HG02938 (cell line): ENCODE measurements around the gene CCL4.
"Not testable (repeated sequence)": the region's sequence is repeated elsewhere in the genome, so short reads cannot be mapped to it uniquely, and the experiment has no call there.

Experiments used
- ATAC-seq: cut with Tn5 transposase; IDR thresholded peaks from one replicate; pipeline ENCODE4 v1.9.1; 2021; ENCODE audit warnings: mild to moderate bottlenecking, moderate library complexity; ENCODE audit not compliant: unreplicated experiment

CCL4 gene

DNA sequence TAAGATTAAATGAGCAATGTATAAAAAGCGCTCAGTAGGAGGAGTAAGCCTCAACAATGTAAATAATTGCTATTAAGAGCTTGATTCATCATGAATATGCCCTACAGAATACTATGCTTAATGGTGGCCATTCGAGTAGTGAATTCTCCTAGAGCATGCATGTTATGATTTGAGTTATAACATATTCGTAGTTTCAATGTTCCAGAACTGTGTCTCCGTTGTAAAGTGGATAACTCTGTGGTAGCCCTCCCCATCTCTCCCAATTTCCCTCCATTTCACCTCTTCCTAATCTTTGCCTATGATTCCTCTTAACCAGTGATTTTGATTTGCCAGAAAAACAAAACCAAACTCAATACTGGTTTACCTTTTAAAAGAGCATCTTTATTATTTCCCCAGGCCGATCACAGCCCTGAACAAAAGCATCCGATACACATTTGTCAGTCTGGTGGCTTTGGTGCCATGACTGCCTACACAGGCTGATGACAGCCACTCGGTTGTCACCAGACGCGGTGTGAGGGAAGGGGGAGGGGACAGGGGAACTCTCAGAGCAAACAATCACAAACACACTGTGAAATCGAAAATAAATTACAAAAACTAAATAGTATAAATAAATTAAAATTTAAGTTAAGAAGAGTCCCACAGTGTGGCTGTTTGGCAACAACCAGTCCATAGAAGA is 15.6 kb upstream of the CCL4 start:
- ATAC-seq, result not testable (repeated sequence)

DNA sequence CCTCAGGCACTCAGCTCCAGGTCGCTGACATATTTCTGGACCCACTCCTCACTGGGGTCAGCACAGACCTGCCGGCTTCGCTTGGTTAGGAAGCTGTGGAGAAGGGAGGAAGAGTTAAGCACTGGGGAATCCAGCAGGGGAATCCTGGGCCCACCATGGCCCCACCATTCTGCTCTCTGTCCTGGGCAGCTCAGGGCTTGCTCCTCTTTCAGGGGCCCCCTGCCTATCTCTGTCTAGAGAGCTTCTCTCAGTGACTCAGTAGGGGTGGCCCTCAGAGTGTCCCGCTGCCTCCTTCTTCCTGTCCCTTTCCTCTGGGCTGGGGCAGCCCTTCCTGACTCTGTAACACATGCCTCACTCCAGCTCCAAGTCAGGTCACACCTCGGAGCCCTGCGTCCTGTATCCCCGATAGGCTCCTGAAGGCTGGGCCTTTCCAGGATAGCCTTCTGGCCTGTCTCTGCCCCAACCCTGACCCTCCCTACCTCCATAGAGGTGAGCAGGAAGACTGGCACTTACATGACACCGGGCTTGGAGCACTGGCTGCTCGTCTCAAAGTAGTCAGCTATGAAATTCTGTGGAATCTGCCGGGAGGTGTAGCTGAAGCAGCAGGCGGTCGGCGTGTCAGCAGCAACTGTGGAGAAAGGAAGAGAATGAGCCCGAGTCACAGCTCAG is 14.8 kb upstream of the CCL4 start:
- ATAC-seq, result no peak

DNA sequence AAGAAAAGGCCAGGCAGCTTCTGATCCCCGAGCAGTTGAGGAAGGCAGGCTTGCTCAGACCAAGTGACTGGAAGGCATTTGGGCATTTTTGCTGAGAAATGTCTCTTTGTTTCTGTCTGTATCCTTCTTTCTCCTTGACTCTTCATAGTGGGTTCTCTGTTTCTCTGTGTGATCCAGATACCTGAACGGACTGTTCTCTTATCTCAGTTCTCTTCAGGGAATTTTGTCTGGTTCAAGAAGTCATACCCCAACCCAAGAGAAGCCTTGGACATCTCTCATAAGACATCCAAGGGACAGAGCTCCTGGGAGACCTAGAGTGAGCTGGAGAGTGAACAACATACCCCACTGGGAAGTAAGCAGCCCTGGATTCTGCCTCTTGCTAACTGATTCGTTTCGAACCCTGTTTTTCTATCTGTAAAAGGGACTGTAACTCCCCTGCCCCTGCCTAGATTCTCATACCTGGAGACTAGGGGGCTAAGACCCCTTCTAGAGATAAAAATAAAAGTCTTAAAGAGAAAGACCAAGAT is 14.2 kb upstream of the CCL4 start:
- no peak for ATAC-seq

DNA sequence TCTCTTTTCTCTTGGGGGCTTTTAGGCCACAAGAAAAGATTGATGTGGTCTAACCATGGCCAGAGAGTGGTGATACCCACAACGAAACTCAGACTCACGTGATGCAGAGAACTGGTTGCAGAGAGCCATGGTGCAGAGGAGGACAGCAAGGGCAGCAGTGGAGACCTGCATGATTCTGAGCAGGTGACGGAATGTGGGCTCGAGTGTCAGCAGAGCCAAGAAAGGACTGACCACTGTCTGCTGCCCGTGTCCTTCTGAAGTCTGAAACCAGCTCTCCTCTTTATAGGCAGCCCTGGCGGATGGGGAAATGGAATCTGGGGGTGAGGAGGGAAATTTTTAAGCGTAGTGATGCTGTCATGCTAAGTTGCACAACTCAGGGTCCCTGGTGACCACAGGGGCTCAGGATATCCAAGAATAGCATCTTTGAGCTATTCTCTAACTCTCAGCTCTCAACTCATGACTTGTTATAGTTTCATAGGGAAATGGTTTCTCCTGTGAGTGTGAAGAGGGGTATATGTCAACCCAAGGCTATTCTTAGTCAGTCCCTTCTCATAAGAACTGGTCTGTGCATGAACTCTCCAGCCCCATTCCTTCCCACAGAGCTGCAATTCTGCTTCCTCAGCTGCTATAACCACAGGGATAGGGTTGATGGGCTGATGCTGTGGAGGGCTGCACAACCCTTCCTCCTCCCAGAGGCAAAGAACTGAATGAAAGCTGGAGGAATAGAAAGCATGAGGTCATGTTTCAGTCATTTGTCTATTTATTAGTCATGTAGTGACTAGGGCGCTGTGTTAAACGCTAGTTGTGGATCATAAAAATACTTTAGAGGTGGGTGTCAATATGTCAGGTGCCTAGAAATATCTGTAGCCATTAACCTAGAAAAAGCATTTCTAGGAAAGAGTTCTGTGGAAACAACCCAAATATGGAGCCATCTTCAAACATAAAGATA is 13.5 kb upstream of the CCL4 start, which contains the start of gene CCL3:
Gene CCL3, minus strand, starts transcription at position 256 of the 949 bp plus-strand sequence. Its CDS starts 85 bp downstream, at position 171.
- ATAC-seq, result peak; percentile 67

DNA sequence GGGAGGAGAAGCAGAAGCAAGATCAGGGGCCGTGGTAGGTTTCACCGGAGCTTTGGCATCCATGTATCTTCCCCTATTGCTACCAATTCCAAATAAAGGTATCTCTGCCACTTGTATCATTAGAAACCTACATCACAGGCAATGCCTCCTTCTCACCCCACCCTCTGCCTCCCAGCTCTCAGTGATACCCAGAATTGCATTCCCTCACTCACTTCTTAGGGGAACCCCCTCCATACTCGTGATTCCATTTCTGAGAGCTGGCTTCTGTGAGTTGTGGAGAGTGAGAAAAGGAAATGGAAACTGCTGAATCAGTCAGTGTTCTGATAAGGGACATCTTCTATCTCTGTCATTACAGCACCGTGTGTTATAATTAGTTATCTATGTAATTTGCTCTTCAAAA is 11.4 kb upstream of the CCL4 start:
- no peak for ATAC-seq

DNA sequence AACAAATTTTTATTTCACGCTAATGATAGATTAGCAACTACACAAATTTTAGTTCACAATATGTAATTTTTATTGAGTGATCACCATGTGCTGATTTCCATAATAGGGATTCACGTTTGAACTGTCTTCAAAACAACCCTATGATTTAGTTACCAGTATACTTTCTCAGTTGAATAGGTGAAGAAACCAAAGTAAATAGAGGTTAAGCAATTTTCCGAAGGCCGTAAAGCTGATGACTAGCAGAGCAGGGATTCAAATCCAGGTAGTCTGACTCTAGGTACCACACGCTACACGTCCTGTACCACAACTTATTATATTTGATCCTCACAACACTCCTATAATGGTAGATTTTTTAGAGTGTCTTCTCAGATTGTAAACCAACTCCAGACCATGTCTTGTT is 10.9 kb upstream of the CCL4 start:
- not testable (repeated sequence) for ATAC-seq

DNA sequence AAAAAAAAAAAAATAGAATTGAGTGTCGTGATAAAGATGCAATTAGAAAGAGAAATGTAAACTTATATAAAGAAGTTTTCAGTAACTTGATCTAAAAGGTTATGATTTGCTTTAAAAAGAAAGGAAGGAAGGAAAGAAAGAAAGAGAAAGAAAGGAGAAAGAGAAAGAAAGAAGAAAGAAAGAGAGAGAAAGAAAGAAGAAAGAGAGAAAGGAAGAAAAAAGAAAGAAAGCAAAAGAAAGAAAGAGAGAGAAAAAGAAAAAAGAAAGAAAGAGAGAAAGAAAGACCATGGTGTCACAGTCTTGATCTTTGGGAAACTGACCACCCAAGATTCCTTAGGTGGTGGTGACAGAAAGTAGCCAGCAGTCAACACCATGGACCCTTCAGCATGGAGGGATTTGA is 9.4 kb upstream of the CCL4 start:
- no peak for ATAC-seq

DNA sequence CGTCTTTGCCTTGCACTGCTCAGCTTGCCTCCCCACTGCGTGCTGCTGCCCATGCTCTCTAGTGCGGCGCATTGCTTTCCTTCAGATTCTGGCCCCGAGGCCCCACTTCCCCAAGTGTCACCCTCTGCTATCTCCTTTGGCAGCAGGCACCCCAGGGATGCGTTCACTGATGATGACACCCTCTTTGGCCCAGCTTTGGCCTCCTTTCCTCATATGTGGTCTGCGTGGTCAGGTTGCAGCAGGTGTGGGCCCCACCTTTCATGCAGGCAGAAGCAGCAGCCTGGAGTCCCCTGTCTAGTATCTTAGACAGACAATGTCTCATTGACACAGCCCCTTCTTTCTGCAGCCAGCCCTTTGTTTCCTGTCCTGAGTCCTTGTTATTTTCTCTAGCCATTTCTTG is 8.9 kb upstream of the CCL4 start:
- ATAC-seq, result no peak

DNA sequence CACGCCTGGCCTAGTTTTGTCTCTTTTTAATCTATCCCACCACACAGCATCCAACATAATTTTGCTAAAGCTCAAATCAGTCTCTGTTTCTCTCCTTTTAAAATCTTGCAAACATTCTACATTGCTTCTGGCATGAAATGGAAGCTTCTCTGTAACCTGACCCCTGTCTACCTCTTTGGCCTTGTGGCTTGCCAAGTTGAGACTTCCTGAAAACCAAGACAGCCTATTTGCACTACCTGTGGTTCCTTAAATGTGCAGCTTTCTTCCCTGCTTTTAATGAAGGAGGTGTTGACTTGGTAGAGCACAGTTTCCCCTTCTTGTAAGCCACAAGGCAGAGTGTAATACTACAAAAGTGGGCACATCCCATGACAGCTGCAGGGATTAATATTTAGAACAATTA is 7.6 kb upstream of the CCL4 start:
- no peak for ATAC-seq

DNA sequence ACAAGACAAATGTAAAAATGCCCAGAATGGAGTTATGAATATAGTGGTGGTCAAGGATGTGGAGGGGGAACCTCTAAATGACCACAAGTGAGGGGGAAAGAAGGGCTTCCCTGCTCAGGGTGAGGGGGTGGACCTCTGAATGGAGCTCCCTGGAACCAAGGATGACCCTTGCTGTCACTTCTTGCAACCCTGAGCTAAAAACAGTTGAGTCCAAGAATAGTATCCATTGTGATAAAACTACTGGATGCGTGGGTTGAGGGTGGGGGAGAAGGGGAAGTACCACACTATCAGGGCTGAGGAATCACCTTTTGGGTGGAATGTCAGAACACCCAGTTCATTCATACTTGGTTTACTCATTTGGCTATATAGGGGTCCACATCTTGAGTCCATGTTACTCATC is 4.6 kb upstream of the CCL4 start:
- ATAC-seq, result not testable (repeated sequence)

DNA sequence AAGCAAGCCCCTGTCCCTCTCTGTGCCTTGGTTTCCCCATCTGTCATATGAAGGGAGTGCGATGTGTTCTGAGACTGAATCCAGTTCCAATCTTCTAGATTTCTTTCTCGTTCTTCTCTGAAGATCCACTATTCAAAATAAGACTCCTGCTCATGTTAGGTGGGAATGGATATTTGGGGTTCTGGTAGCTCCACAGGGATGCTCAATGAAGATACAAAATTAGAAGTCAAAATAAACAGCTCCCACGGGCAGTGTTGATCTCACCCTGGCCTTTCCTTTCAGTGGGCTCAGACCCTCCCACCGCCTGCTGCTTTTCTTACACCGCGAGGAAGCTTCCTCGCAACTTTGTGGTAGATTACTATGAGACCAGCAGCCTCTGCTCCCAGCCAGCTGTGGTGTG is 619 bp downstream of the CCL4 start:
- ATAC-seq, result not testable (repeated sequence)

DNA sequence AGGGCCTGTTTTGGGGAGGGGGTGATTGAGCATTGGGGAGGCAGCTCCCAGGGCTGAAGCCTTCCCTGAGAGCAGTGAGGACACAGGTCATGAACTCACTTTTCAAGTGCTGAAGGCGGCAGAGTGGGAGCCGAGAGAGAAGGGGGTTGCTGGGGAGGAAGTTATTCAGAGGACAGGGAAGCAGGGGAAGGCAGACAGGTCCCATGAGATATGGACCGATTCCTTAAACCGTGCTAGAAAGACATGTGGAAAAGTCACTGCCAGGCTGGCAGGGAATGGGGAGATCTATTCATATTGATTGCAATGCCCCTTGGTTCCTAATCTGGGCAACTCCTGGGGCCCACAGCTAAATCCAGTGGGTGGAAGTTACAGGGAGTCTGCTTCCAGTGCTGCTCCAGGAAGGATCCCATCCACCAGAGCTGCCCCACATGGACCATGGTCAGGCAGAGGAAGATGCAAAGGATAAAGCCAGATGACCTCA is 1.1 kb downstream of the CCL4 start:
- no peak for ATAC-seq

DNA sequence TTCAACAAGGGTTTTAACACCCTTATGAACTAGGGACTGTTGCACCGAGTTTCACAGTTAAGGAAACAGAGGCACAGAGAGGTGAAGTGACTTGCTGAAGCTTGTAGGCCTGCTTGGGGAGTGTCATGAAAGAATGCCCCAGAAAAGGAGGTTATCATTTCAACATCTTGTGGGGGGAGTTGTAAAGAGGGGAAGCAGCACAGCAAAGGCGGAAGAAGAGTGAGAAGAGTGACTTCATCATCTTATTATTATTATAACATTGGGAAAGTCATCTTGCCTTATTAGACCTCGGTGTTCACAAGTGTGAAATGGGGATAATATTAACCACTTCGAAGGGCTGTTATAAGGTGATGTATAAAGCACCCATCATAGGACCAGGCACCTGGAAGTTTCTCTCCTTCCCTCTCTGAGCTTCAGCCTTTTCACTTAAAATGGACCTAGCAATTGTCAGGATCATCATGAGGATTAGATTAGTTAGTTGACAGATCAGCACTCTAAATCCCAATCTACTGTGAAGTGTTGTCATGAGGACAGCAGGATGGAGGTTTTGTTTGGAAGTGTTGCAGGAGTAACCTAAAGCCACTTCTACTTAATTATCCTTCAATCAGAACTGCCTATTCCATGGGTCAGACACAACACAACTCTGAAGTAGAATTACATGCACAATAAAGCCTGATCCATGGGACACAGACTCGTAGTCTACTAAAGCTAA is 2.3 kb downstream of the CCL4 start:
- ATAC-seq, result no peak

DNA sequence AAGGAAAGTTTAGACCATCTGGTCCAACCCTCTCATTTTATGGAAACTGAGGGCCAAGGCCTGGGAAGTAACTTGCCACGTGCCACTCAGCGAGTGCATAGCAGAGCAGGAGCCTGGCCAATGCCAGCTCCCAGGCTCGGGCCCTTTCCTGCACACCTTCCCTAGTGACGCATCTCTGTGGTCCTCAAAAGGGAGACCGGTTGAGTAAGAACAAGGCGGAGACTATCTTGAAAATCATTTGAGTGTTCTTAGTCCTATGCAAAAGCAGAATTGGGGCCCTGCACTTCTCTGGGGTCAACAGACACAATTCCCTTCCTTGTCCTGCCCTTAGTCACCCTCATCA is 2.8 kb downstream of the CCL4 start:
- ATAC-seq, result no peak

DNA sequence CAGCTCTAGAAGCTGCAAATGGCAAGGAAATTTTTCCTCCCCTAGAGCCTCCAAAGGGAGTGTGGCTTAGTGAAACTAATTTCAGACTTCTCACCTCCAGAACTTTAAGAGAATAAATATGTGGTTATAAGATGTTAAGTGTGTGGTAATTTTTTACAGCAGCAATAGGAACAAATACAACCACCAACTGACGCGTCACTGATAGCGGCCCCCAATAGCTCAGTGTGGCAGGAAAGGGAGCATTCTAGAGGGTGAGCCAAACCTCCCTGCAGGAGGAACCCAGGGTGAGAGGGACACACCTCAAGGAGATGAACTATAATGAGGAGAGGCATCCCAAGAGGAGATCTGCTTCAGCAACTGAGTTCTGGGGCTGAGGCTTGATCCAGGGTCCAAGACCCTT is 4.0 kb downstream of the CCL4 start:
- no peak for ATAC-seq

DNA sequence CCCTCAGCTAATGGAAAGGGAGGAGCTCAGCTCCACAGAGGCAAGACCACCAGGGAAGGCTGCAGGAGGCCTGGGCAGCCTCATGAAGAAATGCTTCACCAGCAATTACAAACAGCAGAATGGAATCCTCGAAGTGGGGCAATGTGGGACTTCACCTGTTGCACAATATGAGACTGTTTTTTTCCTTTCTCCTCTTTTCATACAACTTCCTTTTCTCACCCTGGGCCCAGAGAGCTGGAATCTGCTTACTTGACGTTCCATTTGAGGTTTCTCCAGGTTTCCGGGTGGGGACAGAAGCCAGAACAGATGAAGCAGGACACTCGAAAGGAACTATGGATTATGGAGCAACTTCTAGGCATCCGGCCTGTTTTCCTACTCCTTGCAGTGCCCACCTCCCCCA is 4.6 kb downstream of the CCL4 start:
- not testable (repeated sequence) for ATAC-seq

DNA sequence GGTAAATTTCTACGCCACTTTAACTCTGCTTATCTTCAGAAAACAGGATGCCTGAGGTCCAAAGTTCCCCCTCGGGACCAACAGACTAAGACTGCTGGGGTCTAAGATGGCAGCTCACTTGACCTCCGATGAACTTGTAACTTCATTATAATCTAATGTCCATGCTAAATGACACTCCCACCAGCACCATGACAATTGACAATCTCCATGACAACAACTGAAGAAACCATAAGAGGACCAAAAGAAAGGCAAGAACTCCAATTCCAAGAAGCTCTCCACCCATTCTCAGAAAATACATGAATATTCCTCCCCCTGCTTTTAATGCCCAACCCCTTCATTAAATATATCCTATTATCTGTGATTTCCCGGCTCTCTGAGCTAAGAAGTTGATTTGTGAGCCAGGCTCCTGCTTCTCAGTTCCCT is 7.5 kb downstream of the CCL4 start:
- ATAC-seq, result no peak

DNA sequence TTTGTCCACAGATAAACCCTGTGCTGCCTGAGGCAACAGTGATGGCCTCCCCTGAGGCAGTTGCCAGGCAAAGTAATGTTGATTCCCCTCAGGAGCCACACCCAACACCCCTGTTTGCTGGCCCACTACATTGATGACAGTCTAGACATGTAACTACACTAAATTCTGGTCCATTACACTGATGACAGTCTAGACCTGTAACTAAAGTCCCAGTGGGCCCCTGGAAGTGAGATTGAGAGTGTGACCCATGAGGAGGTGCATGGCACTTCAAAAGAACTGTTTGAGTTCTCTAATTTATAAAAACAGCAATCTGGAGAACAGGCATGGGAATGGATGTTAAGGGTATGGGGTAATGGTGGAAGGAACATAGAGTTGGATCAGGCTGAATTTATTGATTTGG is 8.9 kb downstream of the CCL4 start:
- no peak for ATAC-seq

DNA sequence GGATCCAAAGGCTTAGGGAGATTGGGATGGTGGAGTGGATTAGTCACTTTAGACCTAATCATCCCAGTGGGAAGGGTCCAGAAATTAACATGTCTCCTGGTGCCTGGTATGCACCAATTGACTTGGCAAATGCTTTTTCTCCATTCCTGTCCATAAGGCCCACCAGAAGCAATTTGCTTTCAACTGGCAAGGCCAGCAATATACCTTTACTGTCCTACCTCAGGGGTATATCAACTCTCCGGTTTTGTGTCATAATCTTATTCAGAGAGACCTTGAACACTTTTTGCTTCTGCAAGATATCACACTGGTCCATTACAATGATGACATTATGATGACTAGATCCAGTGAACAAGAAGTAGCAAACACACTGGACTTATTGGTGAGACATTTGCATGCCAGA is 9.5 kb downstream of the CCL4 start:
- not testable (repeated sequence) for ATAC-seq

DNA sequence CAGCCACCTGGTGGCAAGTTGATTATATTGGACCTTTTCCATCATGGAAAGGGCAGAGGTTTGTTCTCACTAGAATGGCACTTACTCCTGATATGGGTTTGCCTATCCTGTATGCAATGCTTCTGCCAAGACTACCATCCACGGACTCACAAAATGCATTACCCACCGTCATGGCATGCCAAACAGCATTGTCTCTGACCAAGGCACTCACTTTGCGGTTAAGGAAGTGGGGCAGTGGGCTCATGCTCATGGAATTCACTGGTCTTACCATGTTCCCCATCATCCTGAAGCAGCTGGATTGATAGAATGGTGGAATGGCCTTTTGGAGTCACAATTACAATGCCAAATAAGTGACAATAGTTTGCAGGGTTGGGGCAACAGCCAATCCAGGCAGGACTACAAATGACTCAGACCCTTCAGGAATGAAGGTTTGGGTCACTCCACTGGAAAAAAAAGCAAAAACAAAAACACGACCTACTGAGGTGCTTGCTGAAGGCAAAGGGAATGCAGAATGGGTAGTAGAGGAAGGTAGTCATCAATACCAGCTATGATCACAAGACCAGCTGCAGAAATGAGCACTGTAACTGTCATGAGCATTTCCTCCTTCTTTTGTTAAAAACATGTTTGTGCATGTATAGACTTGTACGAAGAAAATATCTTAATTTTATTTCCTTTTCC is 11.5 kb downstream of the CCL4 start:
- not testable (repeated sequence) for ATAC-seq
